SK-N-SH treated with all-trans-retinoic acid at 6 μM for 48 hours (cell line): ENCODE measurements around the gene PPP6R1.
A peak's percentile ranks its signal among the peaks of the same experiment; 100 is the strongest.

Source experiments
- ATAC-seq: fragments of 200-7000 bp; cut with Tn5 transposase; 3 replicates; pipeline ENCODE4 v1.9.1; 2020; ENCODE audit warnings: mild to moderate bottlenecking, moderate library complexity
- ARNTL ChIP-seq: fragments of 450-650 bp; formaldehyde crosslinking; IDR thresholded peaks from 2 replicates; pipeline ENCODE4 v1.5.0; 2020; ENCODE audit warnings: low read depth, mild to moderate bottlenecking, moderate library complexity, borderline replicate concordance
- BACH2 ChIP-seq: fragments of 250-450 bp; sonication (Bioruptor Pico); IDR thresholded peaks from 2 replicates; pipeline ENCODE4 v1.9.0; 2021; ENCODE audit warnings: mild to moderate bottlenecking, borderline replicate concordance
- ESRRG ChIP-seq: fragments of 250-450 bp; sonication (Bioruptor Pico); IDR thresholded peaks from 2 replicates; pipeline ENCODE4 v1.6.1; 2021; ENCODE audit warnings: mild to moderate bottlenecking
- GLIS3 ChIP-seq: fragments of 250-450 bp; sonication (Bioruptor Pico); IDR thresholded peaks from 2 replicates; pipeline ENCODE4 v1.5.0; 2020; ENCODE audit warnings: mild to moderate bottlenecking, moderate library complexity
- ISL1 ChIP-seq: fragments of 250-450 bp; sonication (Bioruptor Pico); IDR thresholded peaks from 2 replicates; pipeline ENCODE4 v2.1.2; 2022; ENCODE audit warnings: mild to moderate bottlenecking, moderate library complexity
- OSR1 ChIP-seq: fragments of 250-450 bp; sonication (Bioruptor Pico); IDR thresholded peaks from 2 replicates; pipeline ENCODE4 v1.8.0; 2022; ENCODE audit warnings: moderate library complexity, mild to moderate bottlenecking, inconsistent platforms
- PPARA ChIP-seq: fragments of 250-450 bp; sonication (Bioruptor Pico); IDR thresholded peaks from 2 replicates; pipeline ENCODE4 v1.5.0; 2020; ENCODE audit warnings: mild to moderate bottlenecking, borderline replicate concordance
- RARB ChIP-seq: fragments of 250-450 bp; sonication (Bioruptor Pico); IDR thresholded peaks from 2 replicates; pipeline ENCODE4 v1.8.0; 2021; ENCODE audit warnings: mild to moderate bottlenecking, moderate library complexity
- SNAI2 ChIP-seq: fragments of 250-450 bp; sonication (Bioruptor Pico); IDR thresholded peaks from 2 replicates; pipeline ENCODE4 v1.5.0; 2020; ENCODE audit warnings: mild to moderate bottlenecking, moderate library complexity
- TCF4 ChIP-seq: fragments of 250-450 bp; sonication (Bioruptor Pico); IDR thresholded peaks from 2 replicates; pipeline ENCODE4 v1.8.0; 2021; ENCODE audit warnings: mild to moderate bottlenecking, moderate library complexity, borderline replicate concordance
- TOX ChIP-seq: fragments of 250-450 bp; sonication (Bioruptor Pico); IDR thresholded peaks from 2 replicates; pipeline ENCODE4 v1.8.0; 2021; ENCODE audit warnings: mild to moderate bottlenecking, moderate library complexity, borderline replicate concordance
- ZC3H10 ChIP-seq: fragments of 250-450 bp; sonication (Bioruptor Pico); IDR thresholded peaks from 2 replicates; pipeline ENCODE4 v1.5.1; 2021; ENCODE audit warnings: mild to moderate bottlenecking, moderate library complexity
- ZFP3 ChIP-seq: fragments of 250-450 bp; sonication (Bioruptor Pico); IDR thresholded peaks from 2 replicates; pipeline ENCODE4 v1.5.0; 2020; ENCODE audit warnings: mild to moderate bottlenecking, moderate library complexity
- ZFP30 ChIP-seq: fragments of 450-650 bp; formaldehyde crosslinking; IDR thresholded peaks from 2 replicates; pipeline ENCODE4 v1.5.0; 2022; ENCODE audit warnings: mild to moderate bottlenecking, moderate library complexity
- ZNF565 ChIP-seq: fragments of 450-650 bp; formaldehyde crosslinking; conservative IDR thresholded peaks from 2 replicates; pipeline ENCODE4 v1.5.0; 2020; ENCODE audit warnings: low read depth, mild to moderate bottlenecking, moderate library complexity
- ZNF70 ChIP-seq: fragments of 450-650 bp; formaldehyde crosslinking; IDR thresholded peaks from 2 replicates; pipeline ENCODE4 v1.5.0; 2020; ENCODE audit warnings: mild to moderate bottlenecking, moderate library complexity
- ZNF8 ChIP-seq: fragments of 450-650 bp; formaldehyde crosslinking; IDR thresholded peaks from 2 replicates; pipeline ENCODE4 v1.5.0; 2020; ENCODE audit warnings: mild to moderate bottlenecking, moderate library complexity
- TF ChIP-seq, protein P1 (sequence below): fragments of 250-450 bp; sonication (Bioruptor Pico); IDR thresholded peaks from 2 replicates; pipeline ENCODE4 v1.8.0; 2020; ENCODE audit warnings: mild to moderate bottlenecking, moderate library complexity, borderline replicate concordance
- TF ChIP-seq, protein P2 (sequence below): fragments of 250-450 bp; sonication (Bioruptor Pico); IDR thresholded peaks from 2 replicates; pipeline ENCODE4 v1.5.1; 2021; ENCODE audit warnings: mild to moderate bottlenecking, moderate library complexity
- TF ChIP-seq, protein P3 (sequence below): fragments of 250-450 bp; sonication (Bioruptor Pico); IDR thresholded peaks from 2 replicates; pipeline ENCODE4 v1.8.0; 2021; ENCODE audit warnings: low read depth, mild to moderate bottlenecking, moderate library complexity, borderline replicate concordance
- TF ChIP-seq, protein P4 (sequence below): fragments of 250-450 bp; sonication (Bioruptor Pico); IDR thresholded peaks from 2 replicates; pipeline ENCODE4 v1.5.0; 2020; ENCODE audit warnings: mild to moderate bottlenecking, moderate library complexity

The PPP6R1 gene

GRCh38 chr19:55270172-55270942 lies 11.5 kb upstream of the PPP6R1 start:
- ATAC-seq: no peak
- no peak for TF ChIP-seq ZNF70 (CRISPR knock-in tag)
- TF ChIP-seq ZC3H10 (CRISPR knock-in tag): no peak
- TF ChIP-seq, protein P1, sequence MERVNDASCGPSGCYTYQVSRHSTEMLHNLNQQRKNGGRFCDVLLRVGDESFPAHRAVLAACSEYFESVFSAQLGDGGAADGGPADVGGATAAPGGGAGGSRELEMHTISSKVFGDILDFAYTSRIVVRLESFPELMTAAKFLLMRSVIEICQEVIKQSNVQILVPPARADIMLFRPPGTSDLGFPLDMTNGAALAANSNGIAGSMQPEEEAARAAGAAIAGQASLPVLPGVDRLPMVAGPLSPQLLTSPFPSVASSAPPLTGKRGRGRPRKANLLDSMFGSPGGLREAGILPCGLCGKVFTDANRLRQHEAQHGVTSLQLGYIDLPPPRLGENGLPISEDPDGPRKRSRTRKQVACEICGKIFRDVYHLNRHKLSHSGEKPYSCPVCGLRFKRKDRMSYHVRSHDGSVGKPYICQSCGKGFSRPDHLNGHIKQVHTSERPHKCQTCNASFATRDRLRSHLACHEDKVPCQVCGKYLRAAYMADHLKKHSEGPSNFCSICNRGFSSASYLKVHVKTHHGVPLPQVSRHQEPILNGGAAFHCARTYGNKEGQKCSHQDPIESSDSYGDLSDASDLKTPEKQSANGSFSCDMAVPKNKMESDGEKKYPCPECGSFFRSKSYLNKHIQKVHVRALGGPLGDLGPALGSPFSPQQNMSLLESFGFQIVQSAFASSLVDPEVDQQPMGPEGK (CRISPR knock-in tag): no peak

DNA sequence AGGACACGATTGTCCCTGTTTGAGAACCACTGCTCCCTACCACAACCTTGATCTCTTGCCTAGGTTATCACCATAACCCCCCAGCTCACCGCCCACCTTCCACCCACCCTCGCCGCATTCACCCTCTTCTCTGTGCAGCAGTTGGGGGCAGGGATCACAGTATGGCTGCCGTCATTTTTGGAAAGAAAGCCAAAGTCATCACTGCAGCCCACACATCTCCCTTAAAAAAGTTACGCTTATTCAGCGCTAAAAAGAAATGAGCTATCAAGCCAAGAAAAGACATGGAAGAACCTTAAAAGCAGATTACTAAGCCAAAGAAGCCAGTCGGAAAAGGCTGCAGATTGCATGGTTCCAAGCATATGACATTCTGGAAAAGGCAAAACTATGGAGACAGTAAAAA lies 10.5 kb upstream of the PPP6R1 start:
- TF ChIP-seq, protein P2, sequence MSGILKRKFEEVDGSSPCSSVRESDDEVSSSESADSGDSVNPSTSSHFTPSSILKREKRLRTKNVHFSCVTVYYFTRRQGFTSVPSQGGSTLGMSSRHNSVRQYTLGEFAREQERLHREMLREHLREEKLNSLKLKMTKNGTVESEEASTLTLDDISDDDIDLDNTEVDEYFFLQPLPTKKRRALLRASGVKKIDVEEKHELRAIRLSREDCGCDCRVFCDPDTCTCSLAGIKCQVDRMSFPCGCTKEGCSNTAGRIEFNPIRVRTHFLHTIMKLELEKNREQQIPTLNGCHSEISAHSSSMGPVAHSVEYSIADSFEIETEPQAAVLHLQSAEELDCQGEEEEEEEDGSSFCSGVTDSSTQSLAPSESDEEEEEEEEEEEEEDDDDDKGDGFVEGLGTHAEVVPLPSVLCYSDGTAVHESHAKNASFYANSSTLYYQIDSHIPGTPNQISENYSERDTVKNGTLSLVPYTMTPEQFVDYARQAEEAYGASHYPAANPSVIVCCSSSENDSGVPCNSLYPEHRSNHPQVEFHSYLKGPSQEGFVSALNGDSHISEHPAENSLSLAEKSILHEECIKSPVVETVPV: no peak
- TF ChIP-seq ZFP30 (CRISPR knock-in tag) (no peak), ZNF8 (no peak), PPARA (CRISPR knock-in tag) (no peak), TCF4 (CRISPR knock-in tag) (no peak), ZFP3 (CRISPR knock-in tag) (no peak)
- TF ChIP-seq, protein P3, sequence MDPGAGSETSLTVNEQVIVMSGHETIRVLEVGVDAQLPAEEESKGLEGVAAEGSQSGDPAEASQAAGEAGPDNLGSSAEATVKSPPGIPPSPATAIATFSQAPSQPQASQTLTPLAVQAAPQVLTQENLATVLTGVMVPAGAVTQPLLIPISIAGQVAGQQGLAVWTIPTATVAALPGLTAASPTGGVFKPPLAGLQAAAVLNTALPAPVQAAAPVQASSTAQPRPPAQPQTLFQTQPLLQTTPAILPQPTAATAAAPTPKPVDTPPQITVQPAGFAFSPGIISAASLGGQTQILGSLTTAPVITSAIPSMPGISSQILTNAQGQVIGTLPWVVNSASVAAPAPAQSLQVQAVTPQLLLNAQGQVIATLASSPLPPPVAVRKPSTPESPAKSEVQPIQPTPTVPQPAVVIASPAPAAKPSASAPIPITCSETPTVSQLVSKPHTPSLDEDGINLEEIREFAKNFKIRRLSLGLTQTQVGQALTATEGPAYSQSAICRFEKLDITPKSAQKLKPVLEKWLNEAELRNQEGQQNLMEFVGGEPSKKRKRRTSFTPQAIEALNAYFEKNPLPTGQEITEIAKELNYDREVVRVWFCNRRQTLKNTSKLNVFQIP (CRISPR knock-in tag): no peak
- ATAC-seq: no peak

DNA sequence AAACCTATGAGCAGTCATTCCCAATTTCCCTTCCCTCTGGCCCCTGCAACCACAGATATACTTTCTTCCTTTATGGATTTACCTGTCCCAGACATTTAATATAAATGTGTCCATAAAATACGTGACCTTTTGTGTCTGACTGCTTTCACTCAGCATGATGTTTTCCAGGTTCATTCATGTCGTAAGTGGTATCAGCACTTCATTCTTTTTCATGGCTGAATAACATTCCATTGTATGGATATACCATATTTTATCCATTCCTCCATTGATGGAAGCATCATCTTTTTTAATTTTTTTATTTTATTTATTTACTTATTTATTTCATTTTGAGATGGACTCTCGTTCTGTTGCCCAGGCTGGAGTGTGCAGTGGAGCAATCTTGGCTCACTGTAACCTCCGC lies 8.0 kb upstream of the PPP6R1 start:
- TF ChIP-seq, protein P4, sequence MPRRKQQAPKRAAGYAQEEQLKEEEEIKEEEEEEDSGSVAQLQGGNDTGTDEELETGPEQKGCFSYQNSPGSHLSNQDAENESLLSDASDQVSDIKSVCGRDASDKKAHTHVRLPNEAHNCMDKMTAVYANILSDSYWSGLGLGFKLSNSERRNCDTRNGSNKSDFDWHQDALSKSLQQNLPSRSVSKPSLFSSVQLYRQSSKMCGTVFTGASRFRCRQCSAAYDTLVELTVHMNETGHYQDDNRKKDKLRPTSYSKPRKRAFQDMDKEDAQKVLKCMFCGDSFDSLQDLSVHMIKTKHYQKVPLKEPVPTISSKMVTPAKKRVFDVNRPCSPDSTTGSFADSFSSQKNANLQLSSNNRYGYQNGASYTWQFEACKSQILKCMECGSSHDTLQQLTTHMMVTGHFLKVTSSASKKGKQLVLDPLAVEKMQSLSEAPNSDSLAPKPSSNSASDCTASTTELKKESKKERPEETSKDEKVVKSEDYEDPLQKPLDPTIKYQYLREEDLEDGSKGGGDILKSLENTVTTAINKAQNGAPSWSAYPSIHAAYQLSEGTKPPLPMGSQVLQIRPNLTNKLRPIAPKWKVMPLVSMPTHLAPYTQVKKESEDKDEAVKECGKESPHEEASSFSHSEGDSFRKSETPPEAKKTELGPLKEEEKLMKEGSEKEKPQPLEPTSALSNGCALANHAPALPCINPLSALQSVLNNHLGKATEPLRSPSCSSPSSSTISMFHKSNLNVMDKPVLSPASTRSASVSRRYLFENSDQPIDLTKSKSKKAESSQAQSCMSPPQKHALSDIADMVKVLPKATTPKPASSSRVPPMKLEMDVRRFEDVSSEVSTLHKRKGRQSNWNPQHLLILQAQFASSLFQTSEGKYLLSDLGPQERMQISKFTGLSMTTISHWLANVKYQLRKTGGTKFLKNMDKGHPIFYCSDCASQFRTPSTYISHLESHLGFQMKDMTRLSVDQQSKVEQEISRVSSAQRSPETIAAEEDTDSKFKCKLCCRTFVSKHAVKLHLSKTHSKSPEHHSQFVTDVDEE: no peak
- TF ChIP-seq ZNF8: peak; percentile 97
- no peak for ATAC-seq

- TF ChIP-seq OSR1 (no peak), RARB (CRISPR knock-in tag) (no peak), ESRRG (CRISPR knock-in tag) (no peak), ZFP3 (CRISPR knock-in tag) (no peak), PPARA (CRISPR knock-in tag) (no peak), ZC3H10 (CRISPR knock-in tag) (no peak), ARNTL (CRISPR knock-in tag) (no peak), SNAI2 (CRISPR knock-in tag) (no peak), GLIS3 (CRISPR knock-in tag) (no peak), TOX (CRISPR knock-in tag) (no peak), ZNF565 (CRISPR knock-in tag) (no peak), ZNF70 (CRISPR knock-in tag) (no peak), BACH2 (no peak), ISL1 (CRISPR knock-in tag) (no peak), ZNF8 (no peak), TCF4 (CRISPR knock-in tag) (no peak)
- TF ChIP-seq, protein P3 (CRISPR knock-in tag): no peak
- TF ChIP-seq, protein P4: no peak
- TF ChIP-seq, protein P1 (CRISPR knock-in tag): no peak
- TF ChIP-seq, all 23 proteins: peak for 0
- ATAC-seq: no peak
Observed at GRCh38 chr19:55266404-55266803, 7.6 kb upstream of the PPP6R1 start.
